Osteoblast (primary cell): ENCODE results near the gene STAT5B. TPM values are rescaled to one million over a fixed set of nuclear protein-coding genes. Genes with fewer than 3 reads are reported as not detected.
"Not testable (repeated sequence)": the region's sequence is repeated elsewhere in the genome, so short reads cannot be mapped to it uniquely, and the experiment has no call there.

Experiments used
- DNase-seq: peaks from one replicate; pipeline ENCODE4 v3.0.0; 2011; ENCODE audit warnings: low spot score, mixed read lengths; ENCODE audit not compliant: insufficient read length; ENCODE audit errors: missing footprints
- H2AFZ ChIP-seq: 2 replicates; pipeline ENCODE4 v1.6.0; 2011; ENCODE audit warnings: mild to moderate bottlenecking, low read length
- H3K27ac ChIP-seq: 2 replicates; pipeline ENCODE4 v1.5.1; 2011; ENCODE audit warnings: mild to moderate bottlenecking, low read depth, low read length, moderate library complexity
- H3K27me3 ChIP-seq: 2 replicates; pipeline ENCODE4 v1.6.0; 2012; ENCODE audit warnings: mild to moderate bottlenecking, control low read depth, inconsistent platforms, low read length, moderate library complexity; ENCODE audit not compliant: insufficient read depth
- H3K36me3 ChIP-seq: 2 replicates; pipeline ENCODE4 v1.5.1; 2011; ENCODE audit warnings: mild to moderate bottlenecking, low read length, control low read depth, moderate library complexity; ENCODE audit not compliant: insufficient read depth
- H3K4me1 ChIP-seq: 2 replicates; pipeline ENCODE4 v1.5.1; 2011; ENCODE audit warnings: mild to moderate bottlenecking, low read length, control low read depth, moderate library complexity; ENCODE audit not compliant: insufficient read depth
- H3K4me2 ChIP-seq: 2 replicates; pipeline ENCODE4 v1.6.0; 2011; ENCODE audit warnings: mild to moderate bottlenecking, low read length; ENCODE audit not compliant: insufficient read depth
- H3K4me3 ChIP-seq: fragments of 200-600 bp; sonication (generic); 3 replicates; pipeline ENCODE4 v1.5.1; 2012; ENCODE audit warnings: mild to moderate bottlenecking, low read length, inconsistent platforms; ENCODE audit not compliant: insufficient read depth
- H3K79me2 ChIP-seq: 2 replicates; pipeline ENCODE4 v1.6.0; 2012; ENCODE audit warnings: mild to moderate bottlenecking, low read length, control low read depth, inconsistent platforms; ENCODE audit not compliant: insufficient read depth
- H3K9me3 ChIP-seq: 2 replicates; pipeline ENCODE4 v1.5.1; 2011; ENCODE audit warnings: low read depth, low read length, control low read depth
- H4K20me1 ChIP-seq: 2 replicates; pipeline ENCODE4 v1.6.0; 2012; ENCODE audit warnings: mild to moderate bottlenecking, low read length, control low read depth; ENCODE audit not compliant: insufficient read depth
- total RNA-seq: library from RNA; depleted of rRNA; stranded (reverse); fragments of >200 nt; gene quantifications from 2 replicates; pipeline ENCODE4 v1.2.3, GENCODE V29; 2012
- TF ChIP-seq, protein P1 (sequence below): IDR thresholded peaks from 2 replicates; pipeline ENCODE4 v1.5.1; 2011; ENCODE audit warnings: mild to moderate bottlenecking, low read depth, low read length, moderate library complexity; ENCODE audit errors: extremely low read depth

STAT5B gene
- total RNA-seq, 1 donor = 22.8 TPM

GRCh38 chr17:42214156-42214555, 62.0 kb downstream of the STAT5B start:
- H3K4me1 ChIP-seq = no peaks in the 10 kb centered on the region
- no peak overlapping the region for H2AFZ ChIP-seq
- H3K9me3 ChIP-seq = no peaks in the 10 kb centered on the region
- no peaks in the 10 kb centered on the region for H3K27me3 ChIP-seq
- peaks cover 48% of the 10 kb centered on the region for H3K36me3 ChIP-seq
- TF ChIP-seq, protein P1, sequence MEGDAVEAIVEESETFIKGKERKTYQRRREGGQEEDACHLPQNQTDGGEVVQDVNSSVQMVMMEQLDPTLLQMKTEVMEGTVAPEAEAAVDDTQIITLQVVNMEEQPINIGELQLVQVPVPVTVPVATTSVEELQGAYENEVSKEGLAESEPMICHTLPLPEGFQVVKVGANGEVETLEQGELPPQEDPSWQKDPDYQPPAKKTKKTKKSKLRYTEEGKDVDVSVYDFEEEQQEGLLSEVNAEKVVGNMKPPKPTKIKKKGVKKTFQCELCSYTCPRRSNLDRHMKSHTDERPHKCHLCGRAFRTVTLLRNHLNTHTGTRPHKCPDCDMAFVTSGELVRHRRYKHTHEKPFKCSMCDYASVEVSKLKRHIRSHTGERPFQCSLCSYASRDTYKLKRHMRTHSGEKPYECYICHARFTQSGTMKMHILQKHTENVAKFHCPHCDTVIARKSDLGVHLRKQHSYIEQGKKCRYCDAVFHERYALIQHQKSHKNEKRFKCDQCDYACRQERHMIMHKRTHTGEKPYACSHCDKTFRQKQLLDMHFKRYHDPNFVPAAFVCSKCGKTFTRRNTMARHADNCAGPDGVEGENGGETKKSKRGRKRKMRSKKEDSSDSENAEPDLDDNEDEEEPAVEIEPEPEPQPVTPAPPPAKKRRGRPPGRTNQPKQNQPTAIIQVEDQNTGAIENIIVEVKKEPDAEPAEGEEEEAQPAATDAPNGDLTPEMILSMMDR = no peak
- no peak overlapping the region for H3K27ac ChIP-seq
- no peaks in the 10 kb centered on the region for H3K79me2 ChIP-seq
- no peak for DNase-seq
- H3K4me3 ChIP-seq = no peak overlapping the region
- no peaks in the 10 kb centered on the region for H4K20me1 ChIP-seq
- H3K4me2 ChIP-seq = no peak overlapping the region

- H3K9me3 ChIP-seq = no peaks in the 10 kb centered on the region
- H2AFZ ChIP-seq = no peak overlapping the region
- H3K36me3 ChIP-seq = peaks cover 46% of the 10 kb centered on the region
- H3K79me2 ChIP-seq = no peaks in the 10 kb centered on the region
- no peaks in the 10 kb centered on the region for H4K20me1 ChIP-seq
- no peak for DNase-seq
- H3K27me3 ChIP-seq = no peaks in the 10 kb centered on the region
- no peak overlapping the region for H3K4me2 ChIP-seq
- H3K4me3 ChIP-seq = no peak overlapping the region
- H3K27ac ChIP-seq = no peak overlapping the region
- TF ChIP-seq, protein P1 = no peak
- no peaks in the 10 kb centered on the region for H3K4me1 ChIP-seq
Measured at GRCh38 chr17:42212382-42212781, 63.8 kb downstream of the STAT5B start.

- not testable (repeated sequence) for H3K27ac ChIP-seq, H2AFZ ChIP-seq, H3K27me3 ChIP-seq, H4K20me1 ChIP-seq, H3K4me3 ChIP-seq, H3K79me2 ChIP-seq, DNase-seq, H3K4me2 ChIP-seq, H3K4me1 ChIP-seq, H3K9me3 ChIP-seq
- H3K36me3 ChIP-seq = peaks cover 46% of the 10 kb centered on the region
Measured at GRCh38 chr17:42211921-42212341, 64.3 kb downstream of the STAT5B start.

GRCh38 chr17:42210046-42210445, 66.1 kb downstream of the STAT5B start:
- no peaks in the 10 kb centered on the region for H3K79me2 ChIP-seq
- no peak overlapping the region for H3K4me2 ChIP-seq
- H2AFZ ChIP-seq = no peak overlapping the region
- no peak overlapping the region for H3K27ac ChIP-seq
- H3K4me3 ChIP-seq = no peak overlapping the region
- peaks cover 43% of the 10 kb centered on the region for H3K36me3 ChIP-seq
- no peaks in the 10 kb centered on the region for H3K27me3 ChIP-seq
- no peak for DNase-seq
- H3K9me3 ChIP-seq = no peaks in the 10 kb centered on the region
- H3K4me1 ChIP-seq = no peaks in the 10 kb centered on the region
- no peaks in the 10 kb centered on the region for H4K20me1 ChIP-seq
- TF ChIP-seq, protein P1 = no peak

GRCh38 chr17:42206153-42206612, 70.0 kb downstream of the STAT5B start:
- H2AFZ ChIP-seq, H3K4me3 ChIP-seq, H3K27me3 ChIP-seq, H4K20me1 ChIP-seq, DNase-seq, H3K27ac ChIP-seq, H3K9me3 ChIP-seq, H3K4me1 ChIP-seq, H3K79me2 ChIP-seq, H3K4me2 ChIP-seq: not testable (repeated sequence)
- peaks cover 46% of the 10 kb centered on the region for H3K36me3 ChIP-seq
